Activated CD8-positive, alpha-beta memory T cell treated with anti-CD3 and anti-CD28 coated beads, Interleukin-2, amount 50 U/mL, for 24 hours (primary cell): ENCODE results near the gene METTL17.
"Not testable (repeated sequence)": the region's sequence is repeated elsewhere in the genome, so short reads cannot be mapped to it uniquely, and the experiment has no call there.

ENCODE experiments used
- DNase-seq: peaks from one replicate; pipeline ENCODE4 v3.0.0-alpha.2; 2020; ENCODE audit errors: extremely low read depth

Gene METTL17, protein sequence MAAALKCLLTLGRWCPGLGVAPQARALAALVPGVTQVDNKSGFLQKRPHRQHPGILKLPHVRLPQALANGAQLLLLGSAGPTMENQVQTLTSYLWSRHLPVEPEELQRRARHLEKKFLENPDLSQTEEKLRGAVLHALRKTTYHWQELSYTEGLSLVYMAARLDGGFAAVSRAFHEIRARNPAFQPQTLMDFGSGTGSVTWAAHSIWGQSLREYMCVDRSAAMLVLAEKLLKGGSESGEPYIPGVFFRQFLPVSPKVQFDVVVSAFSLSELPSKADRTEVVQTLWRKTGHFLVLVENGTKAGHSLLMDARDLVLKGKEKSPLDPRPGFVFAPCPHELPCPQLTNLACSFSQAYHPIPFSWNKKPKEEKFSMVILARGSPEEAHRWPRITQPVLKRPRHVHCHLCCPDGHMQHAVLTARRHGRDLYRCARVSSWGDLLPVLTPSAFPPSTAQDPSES

DNA sequence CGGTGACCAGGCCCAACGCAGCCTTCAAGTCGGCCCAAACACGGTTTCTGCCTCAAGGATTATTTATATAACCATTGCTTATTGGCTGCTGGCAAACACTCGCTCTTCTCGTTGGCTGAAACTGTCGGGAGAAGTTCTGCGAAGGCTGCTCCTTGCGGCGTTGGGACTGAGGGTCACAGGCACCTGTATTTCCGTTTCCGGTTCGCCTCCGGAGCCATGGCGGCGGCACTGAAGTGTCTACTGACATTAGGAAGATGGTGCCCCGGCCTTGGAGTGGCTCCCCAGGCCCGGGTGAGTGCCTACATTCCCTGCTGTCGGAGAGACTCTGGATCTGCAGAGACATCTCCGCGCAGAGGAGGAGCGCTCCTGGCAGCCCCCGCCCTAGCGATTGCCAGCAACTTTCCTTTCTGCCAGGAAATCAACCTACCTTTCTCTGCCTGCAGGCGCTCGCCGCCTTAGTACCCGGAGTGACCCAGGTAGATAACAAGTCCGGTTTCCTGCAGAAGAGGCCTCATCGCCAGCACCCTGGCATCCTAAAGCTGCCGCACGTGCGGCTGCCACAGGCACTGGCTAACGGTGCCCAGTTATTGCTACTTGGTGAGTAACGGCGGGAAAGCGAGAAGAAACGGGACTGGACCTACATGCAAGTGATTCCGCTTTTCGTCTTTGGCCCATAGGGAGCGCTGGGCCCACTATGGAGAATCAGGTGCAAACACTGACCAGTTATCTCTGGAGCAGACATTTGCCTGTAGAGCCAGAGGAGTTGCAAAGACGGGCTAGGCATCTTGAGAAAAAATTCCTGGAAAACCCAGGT lies at the start of gene METTL17:
TSS of gene METTL17 (plus strand) at position 194 of the 814 bp plus-strand sequence. CDS start at position 217, 23 bp downstream.
- DNase-seq = peak; percentile 75

DNA sequence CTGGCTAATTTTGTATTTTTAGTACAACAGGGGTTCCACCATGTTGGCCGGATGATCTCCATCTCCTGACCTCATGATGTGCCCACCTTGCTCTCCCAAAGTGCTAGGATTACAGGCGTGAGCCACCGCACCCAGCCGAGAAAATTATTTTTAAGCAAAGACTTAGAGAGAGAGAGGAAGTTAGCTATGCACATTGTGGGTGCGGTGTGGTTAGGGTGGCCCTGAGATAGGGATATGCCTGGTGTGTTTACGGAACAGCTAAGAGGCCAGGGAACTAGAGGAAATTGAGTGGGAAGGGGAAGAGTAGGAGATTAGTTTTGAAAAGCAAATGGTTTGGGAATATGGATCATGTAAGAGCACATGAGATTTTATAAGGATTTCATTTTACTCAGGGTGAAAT lies 44.6 kb upstream of the METTL17 start:
- DNase-seq = not testable (repeated sequence)

DNA sequence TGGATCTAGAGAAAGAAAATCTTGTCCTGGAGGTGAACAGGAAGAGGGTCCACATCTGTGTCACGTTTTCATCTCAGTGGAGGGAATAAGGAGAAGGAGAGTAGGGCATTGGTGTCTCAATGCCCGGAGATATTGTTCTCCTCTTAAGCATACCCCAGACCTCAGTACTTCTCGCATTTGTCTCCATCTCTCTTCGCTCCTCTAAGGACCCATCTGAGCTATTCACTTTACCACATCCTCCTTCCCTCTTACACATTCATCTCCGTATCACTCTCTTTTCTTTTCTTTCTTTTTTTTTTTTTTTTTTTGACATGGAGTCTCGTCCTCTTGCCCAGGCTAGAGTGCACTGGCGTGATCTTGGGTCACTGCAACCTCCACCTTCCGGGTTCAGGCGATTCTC lies 43.1 kb upstream of the METTL17 start:
- DNase-seq = not testable (repeated sequence)

GRCh38 chr14:20954736-20955537 lies 34.8 kb upstream of the METTL17 start, which contains the start of gene RNASE2:
Gene RNASE2 (plus strand): TSS chr14:20955487. CDS start chr14:20955772, 285 bp downstream.
- DNase-seq = not testable (repeated sequence)

GRCh38 chr14:20955538-20955873 lies 34.3 kb upstream of the METTL17 start:
- not testable (repeated sequence) for DNase-seq

- DNase-seq = no peak
Measured at GRCh38 chr14:20956376-20956976, 33.3 kb upstream of the METTL17 start.

- DNase-seq = not testable (repeated sequence)
Measured at GRCh38 chr14:20958946-20959345, 30.8 kb upstream of the METTL17 start.

GRCh38 chr14:20969336-20969735 lies 20.4 kb upstream of the METTL17 start:
- no peak for DNase-seq

- no peak for DNase-seq
Measured at GRCh38 chr14:20970647-20970982, 19.2 kb upstream of the METTL17 start.

DNA sequence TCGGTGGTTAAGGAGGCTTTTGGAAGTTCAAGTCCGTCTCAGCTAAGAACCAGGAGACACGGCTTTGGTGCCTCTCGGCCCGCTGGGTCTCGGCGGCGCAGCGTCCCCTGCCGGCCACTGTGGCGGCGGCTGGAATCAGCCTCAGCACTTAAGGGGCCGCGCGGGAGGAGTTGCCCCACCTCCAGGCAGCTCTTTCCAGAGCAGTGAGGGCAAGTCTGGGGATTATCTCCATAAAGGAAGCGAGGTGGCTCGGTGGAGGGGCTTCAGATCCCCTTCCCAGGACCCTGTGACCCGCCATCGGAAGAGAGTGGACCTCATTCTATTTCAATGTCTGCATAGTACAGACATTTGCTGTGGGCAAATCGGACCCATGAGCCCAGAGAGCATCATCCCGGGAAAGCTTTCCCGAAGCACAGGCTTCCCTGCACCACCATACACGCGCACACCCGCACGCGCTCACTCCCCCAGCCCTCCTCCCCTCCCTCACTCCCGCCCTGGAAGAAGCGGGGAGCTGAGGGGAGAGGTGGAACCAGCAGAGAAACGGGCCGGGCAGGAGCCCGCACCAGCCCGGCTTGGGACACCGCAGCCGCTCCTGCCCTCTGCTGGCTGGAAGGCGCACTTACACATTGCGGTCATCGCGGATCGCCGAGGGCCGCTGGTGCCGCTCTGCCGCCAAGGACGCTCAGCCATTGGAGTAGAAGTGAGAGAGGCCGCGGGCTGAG lies 18.6 kb upstream of the METTL17 start:
- peak; percentile 44 for DNase-seq

DNA sequence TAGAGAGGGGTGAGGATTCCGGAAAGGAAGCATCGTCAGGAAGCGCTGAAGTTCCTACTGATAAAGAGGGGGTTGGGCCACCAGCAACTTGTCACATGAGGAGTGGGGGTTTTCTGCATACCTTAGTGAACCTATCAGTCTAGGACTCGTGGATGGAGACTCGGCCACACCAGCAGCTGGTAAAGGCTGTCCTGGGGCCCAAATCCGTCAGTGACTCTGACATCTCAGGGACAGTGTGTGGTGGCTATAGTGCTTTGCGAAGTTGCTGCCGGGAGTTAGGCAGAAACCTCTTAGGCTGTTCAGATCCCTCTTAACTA lies 18.1 kb upstream of the METTL17 start:
- no peak for DNase-seq

DNA sequence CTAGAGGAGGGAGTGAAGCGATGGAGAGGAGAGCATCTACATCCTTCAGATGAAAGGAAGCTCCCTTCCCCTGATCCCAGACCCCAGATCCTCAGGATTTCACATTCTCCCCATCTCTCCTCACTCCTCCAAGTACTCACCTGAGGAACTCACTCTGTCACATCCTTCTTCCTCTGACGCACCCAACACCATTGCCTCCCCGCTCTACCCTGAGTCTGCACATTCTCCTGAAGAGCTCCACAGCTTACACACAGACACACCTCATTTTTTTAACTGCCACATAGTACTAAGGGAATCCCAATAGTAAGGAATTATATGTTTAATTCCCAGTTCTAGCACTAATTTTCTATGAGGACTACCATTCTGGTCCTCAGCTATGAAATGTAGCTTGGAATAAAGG lies 16.3 kb upstream of the METTL17 start:
- DNase-seq = no peak

GRCh38 chr14:20976291-20976690 lies 13.5 kb upstream of the METTL17 start:
- no peak for DNase-seq

GRCh38 chr14:20978687-20979086 lies 11.1 kb upstream of the METTL17 start:
- DNase-seq = no peak

- no peak for DNase-seq
Measured at GRCh38 chr14:20980906-20981305, 8.9 kb upstream of the METTL17 start.

DNA sequence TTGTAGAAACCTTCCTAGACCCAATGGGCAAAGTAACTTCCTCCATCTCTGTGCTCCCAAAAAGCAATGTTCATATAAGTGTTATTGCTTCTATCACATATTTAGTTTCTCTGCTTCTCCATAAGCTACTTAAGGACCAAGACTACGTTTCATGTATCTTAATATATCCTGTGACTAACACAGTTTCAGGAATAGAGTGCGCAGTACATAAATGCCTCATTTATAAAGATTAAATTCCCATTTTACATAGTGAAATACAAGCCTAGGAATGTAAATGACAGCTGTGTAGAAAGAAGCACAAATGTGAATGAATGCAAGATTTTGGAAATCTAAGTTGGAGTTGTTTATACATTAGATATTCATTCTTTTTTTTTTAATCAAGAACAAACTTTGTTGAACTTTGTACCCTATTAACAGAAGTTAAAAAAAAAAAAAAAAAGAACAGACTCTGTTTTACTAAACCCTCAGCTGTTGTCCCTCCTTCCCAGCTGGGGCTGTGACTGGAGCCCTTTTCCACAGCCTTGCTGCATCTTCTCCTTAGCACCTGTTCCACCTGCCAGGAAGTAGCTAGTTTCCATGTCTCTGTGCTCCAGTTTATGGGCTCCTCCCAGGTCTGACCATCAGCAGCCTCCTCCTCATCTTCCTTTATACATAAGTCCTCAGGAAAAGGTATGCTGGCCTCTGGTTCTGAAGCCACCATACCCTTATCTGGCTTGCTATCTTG lies 7.0 kb upstream of the METTL17 start:
- DNase-seq = no peak

GRCh38 chr14:20985650-20986049 lies 4.1 kb upstream of the METTL17 start:
- not testable (repeated sequence) for DNase-seq

DNA sequence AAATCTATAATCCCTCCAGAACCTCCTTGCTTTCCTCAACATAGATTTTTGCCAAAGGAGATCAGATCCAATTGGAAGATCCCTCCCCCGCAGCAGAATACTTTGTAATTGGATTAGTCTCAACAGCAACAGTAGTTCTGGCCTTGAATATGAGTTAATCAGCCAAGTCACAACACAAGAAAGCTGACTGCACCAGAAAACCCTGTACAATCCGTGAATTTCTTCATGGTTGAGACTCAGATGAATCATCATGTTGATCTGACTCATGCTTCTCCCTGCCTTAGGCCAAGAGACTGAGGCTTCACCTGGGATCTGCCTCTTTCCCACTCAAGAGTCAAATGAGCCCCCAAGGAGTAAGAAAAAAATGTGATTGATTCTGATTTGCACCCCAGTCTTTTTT lies 3.0 kb upstream of the METTL17 start:
- no peak for DNase-seq

DNA sequence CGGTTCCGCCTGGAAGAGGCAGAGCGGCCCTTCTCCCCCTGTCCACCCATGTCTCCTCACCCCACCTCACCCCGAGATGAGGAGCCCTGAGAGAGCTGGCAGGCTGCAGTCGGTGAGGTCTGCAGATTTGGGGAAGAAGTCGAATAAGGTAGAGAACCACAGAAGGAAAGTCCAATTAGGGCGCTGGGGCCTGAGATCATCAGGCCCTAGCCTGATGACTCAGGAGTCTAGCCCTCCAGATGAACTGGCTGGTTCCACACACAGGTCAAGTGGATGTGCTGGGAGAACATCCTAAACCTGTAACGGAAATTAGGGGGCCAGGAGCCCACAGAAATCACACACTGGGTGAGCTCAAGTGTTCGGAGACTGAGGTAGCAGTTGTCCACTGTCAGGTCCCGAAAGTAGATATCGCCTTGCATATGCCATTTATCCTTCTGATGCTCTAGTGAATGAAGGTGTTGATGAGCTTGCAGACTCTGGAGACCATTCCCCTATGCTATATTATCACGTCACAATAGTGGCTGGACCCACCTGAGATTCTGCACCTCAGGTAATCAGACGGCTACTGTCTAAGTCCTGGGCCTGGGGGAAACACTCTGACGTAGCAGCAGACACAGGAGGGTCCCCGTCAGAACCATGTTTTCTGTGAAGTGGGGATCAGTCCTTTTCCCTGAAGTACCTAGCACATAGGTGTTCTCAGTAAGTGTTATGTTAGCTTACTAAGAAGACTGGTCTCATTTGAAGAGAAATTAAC lies 886 bp upstream of the METTL17 start:
- no peak for DNase-seq

- DNase-seq = no peak
Measured at GRCh38 chr14:20989471-20989786, 351 bp upstream of the METTL17 start.
